Astrocyte of the spinal cord (primary cell): ENCODE measurements around the gene TTYH3.

ENCODE experiments used
- DNase-seq: peaks from one replicate; pipeline ENCODE4 v3.0.0; 2011; ENCODE audit warnings: low read depth, low spot score
- H3K4me3 ChIP-seq: 2 replicates; pipeline ENCODE4 v1.5.1; 2011; ENCODE audit warnings: low read depth, mild to moderate bottlenecking, low read length, moderate library complexity
- in situ Hi-C: cut with HindIII; loops from 2 replicates; pipeline ENCODE4 v1.10.0; 2017; ENCODE audit warnings: low sequenced_read_pairs
- TF ChIP-seq, protein P1 (sequence below): IDR thresholded peaks from 2 replicates; pipeline ENCODE4 v1.5.1; 2012; ENCODE audit warnings: low read depth, mild to moderate bottlenecking, low read length, inconsistent platforms

TTYH3 gene

DNA sequence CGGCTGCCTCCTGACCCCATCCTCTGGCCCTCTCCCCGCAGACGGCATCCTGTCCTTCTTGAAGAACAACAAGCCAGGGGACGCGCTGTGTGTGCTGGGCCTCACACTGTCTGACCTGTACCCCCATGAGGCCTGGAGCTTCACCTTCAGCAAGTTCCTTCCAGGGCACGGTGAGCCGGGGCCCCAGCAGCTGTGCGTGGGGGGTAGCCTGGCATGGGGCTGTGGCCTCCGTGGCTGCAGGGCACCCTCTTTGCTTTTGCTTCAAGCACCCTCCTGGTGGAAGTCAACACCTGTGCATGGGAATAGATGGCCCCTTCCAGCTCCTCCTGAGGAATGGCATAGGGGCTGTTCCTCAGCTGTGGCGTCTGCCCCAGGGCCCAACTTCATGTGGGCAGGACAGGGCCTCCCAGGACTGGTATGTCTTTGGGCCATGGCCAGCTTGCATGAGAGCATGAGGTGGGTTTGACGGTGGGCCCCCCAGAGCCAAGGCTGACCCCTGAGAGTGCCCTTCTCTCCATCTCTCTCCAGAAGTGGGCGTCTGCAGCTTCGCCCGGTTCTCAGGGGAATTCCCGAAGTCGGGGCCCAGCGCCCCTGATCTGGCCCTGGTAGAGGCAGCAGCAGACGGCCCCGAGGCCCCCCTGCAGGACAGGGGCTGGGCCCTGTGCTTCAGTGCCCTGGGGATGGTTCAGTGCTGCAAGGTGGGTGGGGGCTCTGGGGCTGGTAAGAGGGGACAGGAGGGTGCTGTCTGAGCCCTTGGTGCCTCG lies 76.9 kb downstream of the TTYH3 start:
- TF ChIP-seq, protein P1, sequence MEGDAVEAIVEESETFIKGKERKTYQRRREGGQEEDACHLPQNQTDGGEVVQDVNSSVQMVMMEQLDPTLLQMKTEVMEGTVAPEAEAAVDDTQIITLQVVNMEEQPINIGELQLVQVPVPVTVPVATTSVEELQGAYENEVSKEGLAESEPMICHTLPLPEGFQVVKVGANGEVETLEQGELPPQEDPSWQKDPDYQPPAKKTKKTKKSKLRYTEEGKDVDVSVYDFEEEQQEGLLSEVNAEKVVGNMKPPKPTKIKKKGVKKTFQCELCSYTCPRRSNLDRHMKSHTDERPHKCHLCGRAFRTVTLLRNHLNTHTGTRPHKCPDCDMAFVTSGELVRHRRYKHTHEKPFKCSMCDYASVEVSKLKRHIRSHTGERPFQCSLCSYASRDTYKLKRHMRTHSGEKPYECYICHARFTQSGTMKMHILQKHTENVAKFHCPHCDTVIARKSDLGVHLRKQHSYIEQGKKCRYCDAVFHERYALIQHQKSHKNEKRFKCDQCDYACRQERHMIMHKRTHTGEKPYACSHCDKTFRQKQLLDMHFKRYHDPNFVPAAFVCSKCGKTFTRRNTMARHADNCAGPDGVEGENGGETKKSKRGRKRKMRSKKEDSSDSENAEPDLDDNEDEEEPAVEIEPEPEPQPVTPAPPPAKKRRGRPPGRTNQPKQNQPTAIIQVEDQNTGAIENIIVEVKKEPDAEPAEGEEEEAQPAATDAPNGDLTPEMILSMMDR, result no peak
- in situ Hi-C loops, result no loop called here
- no peak overlapping the region for H3K4me3 ChIP-seq
- no peak for DNase-seq

GRCh38 chr7:2709553-2710285 lies 77.9 kb downstream of the TTYH3 start:
- in situ Hi-C loops, result no loop called here
- TF ChIP-seq, protein P1, result peak; percentile 97
- peak; percentile 38 for DNase-seq

DNA sequence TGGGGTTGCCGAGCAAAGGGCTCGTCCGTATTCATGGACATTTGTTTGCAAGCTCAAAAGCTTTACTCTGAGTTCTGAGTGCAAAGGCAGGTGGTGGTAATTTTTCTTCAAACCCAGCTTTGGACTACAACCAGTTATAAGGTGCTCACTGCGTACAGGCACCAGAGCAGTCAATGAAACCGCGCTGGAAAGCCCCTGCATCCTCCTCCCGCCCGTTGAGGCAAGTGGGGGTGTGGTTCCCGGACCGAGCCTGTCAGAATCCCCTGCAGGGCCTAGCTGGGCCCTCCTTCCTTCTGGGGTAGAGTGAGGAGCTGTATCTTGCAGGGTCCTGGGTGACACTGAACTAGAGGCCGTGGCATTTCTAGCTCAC lies 78.5 kb downstream of the TTYH3 start:
- in situ Hi-C loops, result no loop called here
- TF ChIP-seq, protein P1, result no peak
- H3K4me3 ChIP-seq, result no peak overlapping the region
- no peak for DNase-seq

More at GRCh38 chr7:2709553-2710285, 77.9 kb downstream of the TTYH3 start:
- no peak overlapping the region for H3K4me3 ChIP-seq

GRCh38 chr7:2710901-2711551 lies 79.2 kb downstream of the TTYH3 start:
- in situ Hi-C loops, result no loop called here
- TF ChIP-seq, protein P1, result no peak
- DNase-seq, result no peak
- H3K4me3 ChIP-seq, result no peak overlapping the region

GRCh38 chr7:2711895-2712675 lies 80.3 kb downstream of the TTYH3 start:
- in situ Hi-C loops, result no loop called here
- TF ChIP-seq, protein P1, result no peak
- no peak for DNase-seq
- no peak overlapping the region for H3K4me3 ChIP-seq

DNA sequence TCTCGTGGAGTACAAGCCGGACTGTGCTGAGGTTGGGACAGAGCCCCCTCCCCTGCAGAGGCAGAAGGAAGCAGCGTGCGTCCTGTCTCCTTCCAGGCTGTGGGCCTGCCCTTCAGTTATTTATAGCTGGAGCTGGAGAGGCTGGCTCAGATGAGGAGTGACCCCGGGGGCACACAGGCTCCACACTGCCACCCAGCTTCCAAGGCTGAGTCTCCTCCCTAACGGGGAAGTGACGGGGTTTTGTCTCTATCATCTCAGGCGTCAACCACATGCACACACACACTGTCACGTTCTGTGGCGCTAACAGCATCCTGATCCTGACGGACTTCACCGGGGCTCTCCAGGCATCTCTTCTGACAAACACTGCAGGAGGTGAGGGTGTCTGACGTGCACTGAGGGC lies 81.6 kb downstream of the TTYH3 start:
- in situ Hi-C loops, result no loop called here
- TF ChIP-seq, protein P1, result no peak
- no peak for DNase-seq
- H3K4me3 ChIP-seq, result no peak overlapping the region
